GM13977 (cell line): Measurements from ENCODE around the gene PRR19.

Experiments used
- DNase-seq: peaks from one replicate; pipeline ENCODE4 v3.0.0; 2012; ENCODE audit warnings: low spot score
- in situ Hi-C: fragments of 300-500 bp; cut with MboI; formaldehyde crosslinking; loops from one replicate; pipeline ENCODE4 v1.12.0; 2022; ENCODE audit warnings: low sequenced_read_pairs, low pct_unique_long_range_greater_than_20kb, mixed read lengths, inconsistent platforms; ENCODE audit not compliant: unreplicated experiment
- TF ChIP-seq, protein P1 (sequence below): IDR thresholded peaks from 2 replicates; pipeline ENCODE4 v1.5.1; 2012; ENCODE audit warnings: mild to moderate bottlenecking, control low read depth; ENCODE audit not compliant: insufficient read depth; ENCODE audit errors: extremely low read depth, missing control alignments

Gene PRR19

DNA sequence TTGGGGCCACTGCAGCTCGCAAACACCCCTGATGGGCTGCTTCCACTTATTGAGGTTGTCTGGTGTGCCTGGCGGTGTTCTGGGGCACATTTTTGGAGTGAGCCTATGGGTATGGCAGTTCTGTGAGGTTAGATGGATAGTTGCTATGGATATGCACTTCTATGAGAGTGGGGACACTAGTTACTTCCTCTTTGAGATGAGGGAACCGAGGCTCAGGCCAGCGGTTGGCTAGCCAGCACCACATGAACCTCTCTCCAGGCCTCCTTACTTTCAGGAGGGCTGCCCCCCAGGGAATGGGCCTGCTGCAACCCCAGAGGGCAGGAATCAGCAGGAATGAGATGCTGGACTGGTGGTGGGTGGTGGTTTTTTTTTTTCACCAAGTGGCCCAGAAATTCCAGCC is 13.5 kb upstream of the PRR19 start:
- TF ChIP-seq, protein P1, sequence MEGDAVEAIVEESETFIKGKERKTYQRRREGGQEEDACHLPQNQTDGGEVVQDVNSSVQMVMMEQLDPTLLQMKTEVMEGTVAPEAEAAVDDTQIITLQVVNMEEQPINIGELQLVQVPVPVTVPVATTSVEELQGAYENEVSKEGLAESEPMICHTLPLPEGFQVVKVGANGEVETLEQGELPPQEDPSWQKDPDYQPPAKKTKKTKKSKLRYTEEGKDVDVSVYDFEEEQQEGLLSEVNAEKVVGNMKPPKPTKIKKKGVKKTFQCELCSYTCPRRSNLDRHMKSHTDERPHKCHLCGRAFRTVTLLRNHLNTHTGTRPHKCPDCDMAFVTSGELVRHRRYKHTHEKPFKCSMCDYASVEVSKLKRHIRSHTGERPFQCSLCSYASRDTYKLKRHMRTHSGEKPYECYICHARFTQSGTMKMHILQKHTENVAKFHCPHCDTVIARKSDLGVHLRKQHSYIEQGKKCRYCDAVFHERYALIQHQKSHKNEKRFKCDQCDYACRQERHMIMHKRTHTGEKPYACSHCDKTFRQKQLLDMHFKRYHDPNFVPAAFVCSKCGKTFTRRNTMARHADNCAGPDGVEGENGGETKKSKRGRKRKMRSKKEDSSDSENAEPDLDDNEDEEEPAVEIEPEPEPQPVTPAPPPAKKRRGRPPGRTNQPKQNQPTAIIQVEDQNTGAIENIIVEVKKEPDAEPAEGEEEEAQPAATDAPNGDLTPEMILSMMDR = no peak
- DNase-seq = no peak
- in situ Hi-C loops = loop anchor here (25.0 kb wide), 1 partner anchor 176 kb away; no protein-coding TSS in a partner anchor

DNA sequence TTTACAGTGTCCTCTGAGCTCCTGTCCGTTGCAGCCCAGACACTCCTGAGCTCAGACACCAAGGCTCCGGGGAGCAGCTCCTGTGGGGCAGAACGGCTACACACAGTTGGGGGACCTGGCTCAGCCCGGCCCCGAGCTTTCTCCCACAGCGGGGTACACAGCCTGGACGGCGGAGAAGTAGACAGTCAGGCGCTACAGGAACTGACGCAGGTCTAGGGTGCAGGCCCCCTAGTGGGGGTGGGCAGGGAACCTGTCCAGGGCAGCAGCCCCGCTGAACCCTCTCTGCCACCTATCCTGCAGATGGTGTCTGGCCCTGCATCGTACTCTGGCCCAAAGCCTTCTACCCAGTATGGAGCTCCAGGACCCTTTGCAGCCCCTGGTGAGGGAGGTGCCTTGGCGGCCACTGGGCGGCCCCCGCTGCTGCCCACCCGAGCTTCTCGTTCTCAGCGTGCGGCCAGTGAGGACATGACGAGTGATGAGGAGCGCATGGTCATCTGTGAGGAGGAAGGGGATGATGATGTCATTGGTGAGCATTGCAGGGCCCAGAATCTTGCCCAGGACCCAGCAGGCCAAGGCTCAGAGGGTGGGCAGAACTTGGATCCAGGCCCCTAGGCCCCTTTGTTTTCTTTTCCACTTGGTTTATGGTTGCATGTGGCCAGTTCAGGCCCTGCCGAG is 12.9 kb upstream of the PRR19 start:
- TF ChIP-seq, protein P1 = no peak
- DNase-seq = no peak
- in situ Hi-C loops = loop anchor here (25.0 kb wide), 1 partner anchor 177 kb away; no protein-coding TSS in a partner anchor

DNA sequence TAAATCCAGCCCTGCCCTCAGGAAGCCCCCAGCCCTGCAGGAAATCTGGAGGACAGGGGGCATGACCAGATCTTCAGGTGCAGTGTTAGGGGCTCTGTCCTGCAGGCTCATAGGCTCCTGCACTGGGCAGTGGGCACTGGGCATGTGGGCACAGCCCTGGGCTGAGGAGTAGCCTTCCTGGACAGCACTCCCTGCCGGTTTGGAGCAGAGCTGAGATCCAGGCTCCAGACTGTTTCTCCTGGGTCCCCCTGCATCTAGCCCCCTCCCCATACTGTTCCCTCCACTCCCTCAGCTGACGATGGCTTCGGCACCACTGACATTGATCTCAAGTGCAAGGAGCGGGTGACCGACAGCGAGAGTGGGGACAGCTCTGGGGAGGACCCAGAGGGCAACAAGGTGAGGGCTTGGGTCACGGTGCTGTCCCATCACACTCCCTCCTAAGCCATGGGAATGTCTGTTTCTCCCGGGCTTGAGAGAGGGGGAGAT is 12.3 kb upstream of the PRR19 start:
- TF ChIP-seq, protein P1 = no peak
- in situ Hi-C loops = loop anchor here (25.0 kb wide), 1 partner anchor 177 kb away; no protein-coding TSS in a partner anchor
- no peak for DNase-seq

GRCh38 chr19:42290136-42290522 is 11.8 kb upstream of the PRR19 start:
- in situ Hi-C loops = loop anchor here (25.0 kb wide), 1 partner anchor 178 kb away; no protein-coding TSS in a partner anchor
- no peak for DNase-seq
- TF ChIP-seq, protein P1 = no peak

DNA sequence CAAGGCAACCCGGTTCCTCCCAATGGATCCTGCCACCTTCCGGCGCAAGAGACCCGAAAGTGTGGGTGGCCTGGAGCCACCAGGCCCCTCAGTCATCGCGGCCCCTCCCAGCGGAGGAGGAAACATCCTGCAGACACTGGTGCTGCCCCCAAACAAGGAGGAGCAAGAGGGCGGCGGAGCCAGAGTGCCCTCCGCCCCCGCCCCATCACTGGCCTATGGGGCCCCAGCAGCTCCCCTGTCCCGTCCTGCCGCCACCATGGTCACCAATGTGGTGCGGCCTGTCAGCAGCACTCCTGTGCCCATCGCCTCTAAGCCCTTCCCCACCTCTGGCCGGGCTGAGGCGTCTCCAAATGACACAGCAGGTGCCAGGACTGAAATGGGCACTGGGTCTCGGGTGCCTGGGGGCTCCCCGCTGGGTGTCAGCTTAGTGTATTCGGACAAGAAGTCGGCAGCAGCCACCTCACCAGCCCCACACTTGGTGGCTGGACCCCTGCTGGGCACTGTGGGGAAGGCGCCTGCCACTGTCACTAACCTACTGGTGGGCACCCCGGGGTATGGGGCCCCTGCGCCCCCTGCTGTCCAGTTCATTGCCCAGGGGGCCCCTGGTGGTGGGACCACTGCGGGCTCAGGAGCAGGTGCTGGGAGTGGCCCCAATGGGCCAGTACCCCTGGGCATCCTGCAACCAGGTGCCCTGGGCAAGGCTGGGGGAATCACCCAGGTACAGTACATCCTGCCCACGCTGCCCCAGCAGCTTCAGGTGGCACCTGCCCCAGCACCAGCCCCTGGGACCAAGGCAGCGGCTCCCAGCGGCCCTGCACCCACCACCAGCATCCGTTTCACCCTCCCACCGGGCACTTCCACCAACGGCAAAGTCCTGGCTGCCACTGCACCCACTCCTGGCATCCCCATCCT is 11.2 kb upstream of the PRR19 start:
- in situ Hi-C loops = loop anchor here (25.0 kb wide), 1 partner anchor 178 kb away; no protein-coding TSS in a partner anchor
- DNase-seq = no peak

DNA sequence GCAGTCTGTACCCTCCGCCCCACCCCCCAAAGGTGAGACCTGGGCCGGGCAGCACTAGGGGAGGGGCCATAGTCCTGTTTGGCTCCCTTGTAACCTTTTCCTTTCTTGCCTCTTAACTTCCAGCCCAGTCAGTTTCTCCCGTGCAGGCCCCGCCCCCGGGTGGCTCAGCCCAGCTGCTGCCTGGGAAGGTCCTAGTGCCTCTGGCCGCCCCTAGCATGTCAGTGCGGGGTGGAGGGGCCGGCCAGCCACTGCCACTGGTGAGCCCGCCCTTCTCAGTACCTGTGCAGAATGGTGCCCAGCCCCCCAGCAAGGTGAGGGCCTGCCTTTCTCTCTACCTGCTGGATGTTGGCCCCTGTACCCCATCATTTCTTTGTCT is 10.5 kb upstream of the PRR19 start:
- in situ Hi-C loops = loop anchor here (25.0 kb wide), 1 partner anchor 179 kb away; no protein-coding TSS in a partner anchor
- DNase-seq = no peak
- TF ChIP-seq, protein P1 = no peak

More for the DNA sequence above, 11.2 kb upstream of the PRR19 start:
- TF ChIP-seq, protein P1 = peak; percentile 44
